Stimulated activated CD4-positive, alpha-beta T cell treated with anti-CD3 and anti-CD28 coated beads, Interleukin-4, amount 100 ng/mL, for 4 hours (primary cell): ENCODE measurements around the gene ACBD6.

Experiments
- DNase-seq, 2 experiments: peaks; one replicate each; pipeline ENCODE4 v3.0.0-alpha.2; 2020

Gene ACBD6

DNA sequence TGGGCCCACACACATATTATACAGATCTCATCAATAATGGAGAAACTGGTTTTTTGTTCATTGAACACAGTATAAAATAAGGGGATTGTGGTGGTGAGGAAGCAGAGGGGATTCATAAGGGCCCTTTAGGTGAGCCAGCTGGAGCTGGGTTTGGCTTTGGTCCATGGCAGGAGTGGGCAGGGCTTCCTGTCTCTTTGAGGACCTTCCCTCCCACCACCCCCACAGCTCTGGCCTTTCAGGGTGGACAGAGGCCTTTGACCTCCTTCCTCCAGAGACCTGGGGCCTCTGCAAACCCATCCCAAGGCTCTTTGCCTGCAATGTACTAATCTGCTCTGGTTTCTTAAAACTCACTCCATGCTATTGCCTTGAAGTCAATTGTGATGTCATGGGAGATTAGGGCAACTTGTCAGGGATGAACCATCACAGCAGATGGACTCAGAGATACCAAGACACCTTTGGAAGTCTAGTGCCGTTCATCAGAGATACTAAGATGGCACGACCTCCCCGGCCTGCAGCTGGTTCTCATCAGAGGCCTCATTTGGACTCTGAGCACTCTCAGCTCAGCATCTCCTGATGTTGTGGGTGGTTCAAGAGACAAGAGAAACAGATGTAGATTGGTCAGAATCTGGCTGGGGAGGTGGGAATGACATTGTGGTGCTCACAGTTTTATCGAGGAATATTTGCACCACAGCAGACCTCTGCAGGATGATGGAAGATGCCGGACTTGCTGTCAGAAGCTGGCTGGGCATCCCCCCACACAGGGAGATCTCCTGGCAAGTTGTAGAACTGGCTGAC, 234.4 kb downstream of the ACBD6 start:
- DNase-seq: no peak

GRCh38 chr1:180267211-180267561, 235.2 kb downstream of the ACBD6 start:
- no peak for DNase-seq

DNA sequence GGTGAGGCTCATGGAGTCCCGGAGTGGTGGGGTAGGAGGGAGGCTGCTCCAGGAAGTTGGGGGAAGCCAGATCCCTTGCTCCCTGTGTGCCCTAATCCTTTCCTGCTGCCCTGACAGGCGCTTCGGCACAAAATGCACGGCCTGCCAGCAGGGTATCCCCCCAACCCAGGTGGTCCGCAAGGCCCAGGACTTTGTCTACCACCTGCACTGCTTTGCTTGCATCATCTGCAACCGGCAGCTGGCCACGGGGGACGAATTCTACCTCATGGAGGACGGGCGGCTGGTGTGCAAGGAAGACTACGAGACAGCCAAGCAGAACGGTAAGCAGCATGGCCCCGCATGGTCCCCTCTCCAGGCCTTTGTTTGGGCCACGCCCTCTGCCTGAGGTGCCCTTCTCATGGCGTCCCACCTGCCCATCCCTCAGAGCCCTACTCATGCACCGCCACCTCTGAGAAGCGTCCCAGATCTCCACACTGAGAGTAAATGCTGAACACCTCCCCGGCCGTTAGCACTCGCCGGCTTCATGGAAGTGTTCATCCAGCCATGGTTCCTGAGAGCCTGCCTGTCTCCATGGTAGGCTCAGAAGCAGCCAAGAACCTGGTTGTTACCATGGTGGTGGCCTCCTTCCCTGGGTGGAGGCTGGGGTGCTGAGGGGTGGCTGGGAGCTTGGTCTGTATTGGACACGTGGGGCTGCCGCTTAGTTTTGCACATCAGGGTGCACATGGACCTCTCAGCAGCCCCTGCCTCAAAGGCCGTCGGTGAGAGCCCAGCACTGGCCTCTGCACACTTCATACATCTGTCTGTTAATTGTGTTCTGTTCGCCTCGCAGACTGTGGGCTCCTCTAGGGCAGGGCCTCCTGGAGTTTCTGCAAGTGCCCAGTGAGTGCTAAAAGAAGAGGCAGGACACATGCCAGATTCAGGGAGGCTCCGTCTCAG, 235.8 kb downstream of the ACBD6 start:
- DNase-seq: no peak

- DNase-seq: no peak
Observed at GRCh38 chr1:180265871-180266270, 236.5 kb downstream of the ACBD6 start.

DNA sequence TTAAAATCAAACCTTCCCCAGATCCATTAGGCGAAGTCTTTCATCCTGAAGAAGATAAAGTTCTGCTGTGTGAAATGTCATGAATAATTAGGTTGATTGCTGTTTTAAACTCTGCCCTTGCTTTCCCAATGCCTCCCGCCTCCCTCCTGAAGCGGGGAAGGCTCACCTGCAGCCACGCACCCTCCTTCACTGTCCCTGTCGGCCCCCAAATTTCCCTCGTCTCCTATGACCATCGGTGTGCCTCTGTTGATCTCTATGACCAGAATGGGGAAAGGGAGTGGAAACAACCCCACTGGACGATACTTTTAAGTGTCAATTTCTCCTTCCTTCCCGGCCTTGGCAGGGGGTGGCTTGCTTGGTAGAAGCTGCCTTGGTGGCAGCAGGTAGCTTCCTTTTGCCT, 237.2 kb downstream of the ACBD6 start:
- DNase-seq: no peak

DNA sequence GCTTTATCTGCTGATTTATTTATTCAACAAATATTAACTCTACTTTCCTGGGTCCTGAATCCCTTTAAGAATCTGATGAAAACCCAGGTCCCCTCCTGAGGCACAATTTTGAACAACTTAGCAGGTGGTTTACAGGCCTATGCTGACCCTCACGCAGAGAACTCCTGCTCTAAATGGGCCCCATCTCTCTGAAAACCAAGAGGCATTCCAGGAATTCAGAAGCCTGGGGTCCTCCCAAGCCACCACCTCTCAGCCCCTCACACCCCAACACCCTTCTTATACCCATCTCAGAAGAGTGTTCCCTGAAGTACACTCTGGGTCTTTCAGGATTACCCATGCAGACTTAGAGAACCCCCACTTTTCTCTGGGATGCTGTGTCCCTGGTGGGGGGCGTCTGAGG, 237.8 kb downstream of the ACBD6 start:
- DNase-seq: no peak

- DNase-seq: no peak
Observed at GRCh38 chr1:180262628-180263488, 239.5 kb downstream of the ACBD6 start.

- DNase-seq: no peak
Observed at GRCh38 chr1:180261524-180262155, 240.7 kb downstream of the ACBD6 start.

GRCh38 chr1:180261030-180261429, 241.3 kb downstream of the ACBD6 start:
- DNase-seq: no peak

- DNase-seq: no peak
Observed at GRCh38 chr1:180260541-180260940, 241.8 kb downstream of the ACBD6 start.

DNA sequence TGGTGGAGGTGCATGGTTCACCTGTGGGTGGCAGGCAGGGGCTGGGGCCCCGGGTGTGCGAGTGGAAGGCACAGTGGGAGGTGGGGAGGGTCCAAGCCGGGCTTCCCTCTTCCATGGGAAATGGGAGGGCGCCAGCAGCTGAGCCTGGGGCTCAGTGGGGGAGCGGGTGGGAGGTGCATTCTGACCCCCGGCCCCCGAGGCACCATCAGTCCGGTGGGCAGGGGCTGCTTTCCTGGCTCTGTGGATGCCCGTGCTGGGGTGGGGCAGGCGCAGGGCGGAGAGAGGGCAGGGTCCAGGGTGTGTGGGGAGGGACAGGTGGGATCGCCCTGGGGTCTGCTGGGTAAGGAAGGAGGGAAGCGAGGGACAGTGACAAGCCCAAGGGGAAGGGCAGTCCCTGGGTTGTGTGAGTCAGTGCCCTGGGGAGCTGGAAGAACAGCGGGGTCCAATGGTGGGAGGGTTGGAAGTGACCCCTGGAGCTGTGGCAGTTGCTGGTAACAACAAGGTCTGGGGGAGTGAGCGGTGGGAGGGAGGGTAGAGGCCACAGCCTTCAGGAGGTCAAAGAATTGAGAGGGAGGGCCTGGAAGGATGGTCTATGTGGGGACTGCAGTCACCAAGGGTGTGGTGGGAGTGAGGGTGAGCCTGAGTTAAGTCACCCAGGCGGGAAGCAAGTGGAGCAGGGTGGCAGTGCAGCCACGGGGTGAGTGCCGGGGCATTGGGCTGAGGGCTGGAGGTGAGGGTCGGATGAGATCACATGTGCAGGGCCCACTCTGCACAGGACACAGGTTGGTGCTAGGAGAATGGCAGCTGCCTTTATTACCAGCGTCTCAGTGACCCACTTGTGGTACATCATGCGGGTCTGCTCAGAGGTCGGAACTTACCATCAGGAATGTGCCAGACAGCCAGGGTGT, 242.7 kb downstream of the ACBD6 start:
- DNase-seq: no peak

- DNase-seq: no peak
Observed at GRCh38 chr1:180258935-180259334, 243.4 kb downstream of the ACBD6 start.

GRCh38 chr1:180258290-180258689, 244.1 kb downstream of the ACBD6 start:
- DNase-seq: no peak

DNA sequence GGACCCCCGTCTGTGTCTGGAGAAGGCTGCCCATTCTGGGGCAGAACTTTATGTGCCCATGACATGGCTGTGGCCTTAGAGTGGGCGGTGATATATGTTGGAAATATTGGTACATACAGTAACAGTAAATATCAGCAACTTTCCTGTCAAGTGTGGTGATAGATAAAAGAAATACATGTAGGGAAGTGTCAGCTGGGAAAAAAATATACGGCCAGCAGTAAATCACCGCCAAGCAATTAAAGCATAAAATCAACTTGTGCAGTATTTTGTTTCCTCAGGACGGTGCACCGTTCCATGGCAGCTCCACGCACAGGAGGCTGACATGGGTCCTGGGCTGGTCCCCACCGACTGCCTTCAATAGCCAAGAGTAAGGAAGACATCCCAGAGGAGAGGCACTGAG, 244.9 kb downstream of the ACBD6 start:
- DNase-seq: no peak

DNA sequence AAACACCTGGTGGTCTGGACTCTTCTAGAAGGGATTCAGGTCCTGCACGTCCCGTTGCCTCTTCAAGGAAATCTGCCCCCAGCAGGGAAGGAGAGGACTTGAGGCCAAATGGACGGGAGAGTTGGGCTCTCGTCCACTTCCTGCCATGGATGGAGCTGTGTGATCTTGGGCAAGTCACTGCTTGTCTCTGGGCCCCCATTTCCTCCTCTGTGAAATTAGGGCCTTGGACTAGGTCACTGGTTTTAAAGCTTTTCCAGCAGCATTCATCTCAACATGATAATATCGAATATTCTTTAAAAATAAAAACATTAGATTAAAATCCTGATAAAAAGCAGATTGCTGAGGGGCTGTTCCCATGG, 245.4 kb downstream of the ACBD6 start:
- no peak for DNase-seq

- no peak for DNase-seq
Observed at GRCh38 chr1:180256341-180257027, 245.9 kb downstream of the ACBD6 start.

DNA sequence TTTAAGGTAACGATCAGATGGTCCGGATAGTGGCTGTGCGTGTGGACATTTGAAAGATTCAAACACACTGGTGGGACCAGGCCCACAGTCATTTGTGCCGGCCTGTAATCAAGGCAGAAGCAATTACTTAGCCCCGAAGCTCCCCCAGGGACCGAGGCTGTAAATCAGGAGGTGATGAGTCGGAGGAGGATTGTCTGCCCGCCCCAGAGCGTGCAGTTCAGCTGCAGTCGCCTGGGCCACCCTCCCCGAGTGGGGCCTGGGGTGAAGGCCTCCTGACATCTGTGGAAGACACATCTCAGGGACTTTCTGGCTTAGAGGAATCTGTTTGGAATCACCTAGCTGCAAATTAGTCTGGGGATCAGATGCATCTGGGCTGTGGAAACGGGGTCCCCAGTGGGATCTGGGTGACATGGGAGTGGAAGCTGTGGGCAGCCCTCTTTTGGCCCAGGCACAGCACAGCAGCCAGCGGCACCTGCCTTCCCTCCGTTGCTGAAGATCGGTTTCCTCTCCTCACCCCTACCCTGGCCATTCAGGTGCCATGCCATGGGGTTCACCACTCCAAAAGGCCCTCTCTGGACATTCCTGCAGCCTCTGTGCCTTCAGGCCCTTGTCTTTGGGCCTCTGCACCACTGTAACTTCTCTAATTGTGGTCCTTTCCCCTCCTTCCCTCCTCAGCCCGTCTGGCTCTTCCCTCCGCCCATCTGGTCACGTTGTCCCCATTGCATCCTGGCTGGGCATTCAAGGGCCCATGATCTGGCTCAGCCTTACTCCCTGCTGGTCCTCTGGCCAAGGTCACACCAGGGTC, 246.6 kb downstream of the ACBD6 start:
- no peak for DNase-seq

- DNase-seq: no peak
Observed at GRCh38 chr1:180254854-180255253, 247.5 kb downstream of the ACBD6 start.

DNA sequence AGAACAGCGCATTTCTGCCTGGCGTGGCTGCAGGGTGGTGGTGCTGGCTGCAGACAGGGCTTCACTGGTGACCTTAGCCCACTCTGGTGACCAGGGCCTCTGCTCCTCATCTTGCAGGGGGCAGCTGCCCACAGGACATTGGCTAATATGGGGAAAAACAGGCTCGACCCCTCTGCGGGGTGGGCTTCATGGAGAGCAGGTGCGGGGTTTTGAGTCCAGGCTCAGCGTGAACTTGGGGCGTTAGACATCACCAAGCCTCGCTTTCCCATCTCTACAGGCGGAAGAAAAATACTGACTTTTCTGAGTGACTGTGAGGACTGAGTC, 247.9 kb downstream of the ACBD6 start:
- no peak for DNase-seq
